ENCODE measurements around the gene MESP2.

DNA sequence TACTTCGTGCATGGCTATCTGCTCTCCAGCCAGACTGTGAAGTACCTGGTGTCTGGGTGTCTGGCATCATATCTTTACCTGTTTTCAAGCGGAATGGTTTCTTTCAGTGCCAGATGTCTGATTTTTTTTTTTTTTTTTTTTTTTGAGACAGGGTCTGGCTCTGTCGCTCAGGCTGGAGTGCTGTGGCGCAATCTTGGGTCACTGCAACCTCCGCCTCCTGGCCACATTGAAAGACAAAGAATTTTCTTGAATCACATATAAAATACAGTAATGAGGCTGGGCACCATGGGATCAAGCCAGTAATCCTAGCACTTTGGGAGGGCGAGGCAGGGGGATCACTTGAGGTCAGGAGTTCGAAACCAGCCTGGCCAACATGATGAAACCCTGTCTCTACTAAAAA lies 22.3 kb upstream of the MESP2 start:
- TF ChIP-seq, protein P1, sequence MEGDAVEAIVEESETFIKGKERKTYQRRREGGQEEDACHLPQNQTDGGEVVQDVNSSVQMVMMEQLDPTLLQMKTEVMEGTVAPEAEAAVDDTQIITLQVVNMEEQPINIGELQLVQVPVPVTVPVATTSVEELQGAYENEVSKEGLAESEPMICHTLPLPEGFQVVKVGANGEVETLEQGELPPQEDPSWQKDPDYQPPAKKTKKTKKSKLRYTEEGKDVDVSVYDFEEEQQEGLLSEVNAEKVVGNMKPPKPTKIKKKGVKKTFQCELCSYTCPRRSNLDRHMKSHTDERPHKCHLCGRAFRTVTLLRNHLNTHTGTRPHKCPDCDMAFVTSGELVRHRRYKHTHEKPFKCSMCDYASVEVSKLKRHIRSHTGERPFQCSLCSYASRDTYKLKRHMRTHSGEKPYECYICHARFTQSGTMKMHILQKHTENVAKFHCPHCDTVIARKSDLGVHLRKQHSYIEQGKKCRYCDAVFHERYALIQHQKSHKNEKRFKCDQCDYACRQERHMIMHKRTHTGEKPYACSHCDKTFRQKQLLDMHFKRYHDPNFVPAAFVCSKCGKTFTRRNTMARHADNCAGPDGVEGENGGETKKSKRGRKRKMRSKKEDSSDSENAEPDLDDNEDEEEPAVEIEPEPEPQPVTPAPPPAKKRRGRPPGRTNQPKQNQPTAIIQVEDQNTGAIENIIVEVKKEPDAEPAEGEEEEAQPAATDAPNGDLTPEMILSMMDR (IDR thresholded peaks at IDR 0.05), result no peak
- TF ChIP-seq POLR2A (IDR thresholded peaks at IDR 0.05), result no peak

Measured in esophagus squamous epithelium (tissue), 4 donors.